Germinal center (tissue), 1 donor: Measurements from ENCODE around the gene PGK1.
"Not testable (repeated sequence)": the region's sequence is repeated elsewhere in the genome, so short reads cannot be mapped to it uniquely, and the experiment has no call there.

Experiments used
- DNase-seq: peaks from one replicate; pipeline ENCODE4 v3.0.0; 2012; ENCODE audit warnings: mixed read lengths, low spot score

PGK1 gene

DNA sequence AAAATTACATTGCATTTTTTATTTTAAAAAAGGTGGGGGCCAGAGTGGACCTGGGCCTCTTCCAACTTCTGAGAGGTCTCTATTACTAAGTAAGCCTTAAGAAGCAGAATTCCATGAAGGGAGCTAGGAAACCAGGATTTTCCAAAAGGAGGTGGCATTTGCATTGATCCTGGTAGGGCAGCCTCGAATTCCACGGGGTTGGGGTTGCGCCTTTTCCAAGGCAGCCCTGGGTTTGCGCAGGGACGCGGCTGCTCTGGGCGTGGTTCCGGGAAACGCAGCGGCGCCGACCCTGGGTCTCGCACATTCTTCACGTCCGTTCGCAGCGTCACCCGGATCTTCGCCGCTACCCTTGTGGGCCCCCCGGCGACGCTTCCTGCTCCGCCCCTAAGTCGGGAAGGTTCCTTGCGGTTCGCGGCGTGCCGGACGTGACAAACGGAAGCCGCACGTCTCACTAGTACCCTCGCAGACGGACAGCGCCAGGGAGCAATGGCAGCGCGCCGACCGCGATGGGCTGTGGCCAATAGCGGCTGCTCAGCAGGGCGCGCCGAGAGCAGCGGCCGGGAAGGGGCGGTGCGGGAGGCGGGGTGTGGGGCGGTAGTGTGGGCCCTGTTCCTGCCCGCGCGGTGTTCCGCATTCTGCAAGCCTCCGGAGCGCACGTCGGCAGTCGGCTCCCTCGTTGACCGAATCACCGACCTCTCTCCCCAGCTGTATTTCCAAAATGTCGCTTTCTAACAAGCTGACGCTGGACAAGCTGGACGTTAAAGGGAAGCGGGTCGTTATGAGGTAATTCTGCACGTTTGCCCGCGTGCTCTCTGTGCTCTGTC, at the start of gene PGK1:
Gene PGK1, plus strand, starts transcription at position 626 of the 824 bp plus-strand sequence. Its CDS starts 93 bp downstream, at position 719.
- DNase-seq: peak; percentile 94

DNA sequence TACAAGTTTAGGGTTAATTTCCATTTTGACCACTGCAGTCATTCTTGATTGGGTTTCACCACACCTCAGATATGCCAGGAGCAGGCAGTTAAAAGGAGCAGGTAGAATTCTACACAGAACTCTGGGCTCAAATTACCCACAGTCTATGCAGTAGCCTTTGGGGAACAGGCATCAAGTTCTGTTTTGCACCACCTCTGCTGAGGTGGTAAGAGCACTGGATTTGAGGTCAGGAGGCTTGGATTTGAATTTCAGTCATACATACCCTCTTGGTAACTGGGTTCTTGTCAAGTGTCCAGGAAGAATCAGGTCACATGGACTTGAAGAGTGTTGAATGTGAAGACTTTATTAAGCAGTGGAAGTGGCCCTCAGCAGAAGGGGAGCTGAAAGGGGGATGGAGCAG, 40.4 kb upstream of the PGK1 start:
- no peak for DNase-seq

DNA sequence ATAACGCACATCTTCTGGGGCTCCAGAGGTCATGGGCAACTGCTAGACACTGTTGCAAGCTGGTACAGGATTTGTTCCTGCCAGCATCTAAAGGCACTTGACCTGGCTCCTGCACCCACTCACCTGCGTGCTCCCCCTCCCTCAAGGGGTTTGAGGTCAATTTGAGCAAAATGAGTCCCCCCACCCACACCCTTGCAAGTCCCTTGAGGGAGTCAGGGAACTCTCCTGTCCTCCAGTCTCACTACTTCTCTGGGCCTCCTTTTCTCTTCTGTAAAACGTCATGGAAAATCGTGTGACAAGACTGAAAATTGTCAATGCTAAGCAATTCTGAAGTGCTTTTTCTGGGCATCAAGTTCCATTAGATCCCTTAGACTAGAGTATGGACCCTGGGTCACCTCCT, 39.9 kb upstream of the PGK1 start:
- no peak for DNase-seq

DNA sequence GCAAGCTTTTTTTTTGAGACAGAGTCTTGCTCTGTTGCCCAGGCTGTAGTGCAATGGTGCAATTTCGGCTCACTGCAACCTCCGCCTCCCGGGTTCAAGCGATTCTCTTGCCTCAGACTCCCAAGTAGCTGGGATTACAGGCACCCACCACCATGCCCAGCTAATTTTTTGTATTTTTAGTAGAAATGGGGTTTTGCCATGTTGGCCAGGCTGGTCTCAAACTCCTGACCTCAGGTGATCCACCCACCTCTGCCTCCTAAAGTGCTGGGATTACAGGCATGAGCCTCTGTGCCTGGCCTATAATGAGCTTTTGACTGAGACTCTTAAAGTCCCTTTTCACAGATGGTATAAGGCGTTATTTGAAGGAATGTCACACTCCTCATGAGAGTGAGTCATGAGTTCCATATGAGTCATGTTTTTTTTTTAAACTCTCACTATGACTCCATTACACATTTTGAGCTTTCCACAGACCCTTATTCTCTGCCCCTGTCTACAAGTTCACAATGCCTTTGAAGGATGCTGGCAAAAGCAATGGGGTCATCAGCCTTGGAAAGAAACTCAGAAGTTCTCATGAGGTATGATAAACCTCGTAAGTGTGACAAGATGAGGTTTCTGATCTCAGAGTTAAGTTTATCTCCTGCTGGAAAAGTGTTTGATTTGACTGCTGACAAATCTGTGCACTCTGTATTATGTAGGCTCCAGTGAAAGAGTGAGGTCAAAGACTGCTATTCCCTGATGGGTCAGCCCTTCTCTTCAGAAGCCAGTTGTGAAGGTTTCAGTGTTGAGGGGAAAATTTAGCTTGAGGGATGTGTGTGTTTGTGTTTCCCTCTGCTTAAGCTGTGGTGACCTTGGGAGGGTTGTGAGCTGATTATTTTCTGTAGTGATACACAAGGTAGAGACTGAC, 39.1 kb upstream of the PGK1 start:
- not testable (repeated sequence) for DNase-seq

DNA sequence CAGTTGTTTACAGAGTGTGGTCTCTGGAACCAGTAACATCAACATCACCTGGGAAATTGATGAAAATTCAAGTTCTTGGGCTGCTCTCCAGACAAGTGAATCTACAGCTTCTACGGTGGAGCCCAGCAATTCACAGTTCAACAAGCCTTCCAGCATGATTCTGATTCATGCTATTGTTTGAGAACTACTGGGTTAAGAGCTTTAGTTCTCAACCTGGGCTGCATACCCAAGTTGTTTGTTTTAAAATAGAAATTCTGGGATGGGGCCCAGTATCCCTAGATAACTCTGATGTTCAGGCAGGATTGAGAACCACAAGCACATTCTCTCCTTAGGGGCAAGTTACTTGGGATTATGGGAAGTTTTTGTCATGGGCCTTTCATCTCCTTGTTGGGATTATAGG, 37.9 kb upstream of the PGK1 start:
- DNase-seq: no peak

DNA sequence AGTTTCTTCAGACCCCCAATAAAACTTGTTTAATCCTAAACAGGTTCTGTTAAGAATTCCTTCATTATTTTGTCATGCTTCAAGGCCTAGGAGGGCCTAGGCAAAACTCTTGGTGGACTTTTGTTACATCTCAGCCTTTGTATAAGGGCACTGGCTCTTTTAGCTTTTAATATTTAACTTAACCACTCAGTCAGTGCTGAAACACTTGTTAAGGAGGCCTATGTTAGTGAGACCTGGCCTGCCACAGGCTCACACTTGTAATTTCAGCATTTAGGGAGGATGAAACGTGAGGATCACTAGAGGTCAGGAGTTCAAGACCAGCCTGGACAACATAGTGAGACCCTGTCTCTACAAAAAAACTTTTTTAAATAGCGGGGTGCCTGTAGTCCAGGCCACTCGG, 32.7 kb upstream of the PGK1 start:
- DNase-seq: no peak

DNA sequence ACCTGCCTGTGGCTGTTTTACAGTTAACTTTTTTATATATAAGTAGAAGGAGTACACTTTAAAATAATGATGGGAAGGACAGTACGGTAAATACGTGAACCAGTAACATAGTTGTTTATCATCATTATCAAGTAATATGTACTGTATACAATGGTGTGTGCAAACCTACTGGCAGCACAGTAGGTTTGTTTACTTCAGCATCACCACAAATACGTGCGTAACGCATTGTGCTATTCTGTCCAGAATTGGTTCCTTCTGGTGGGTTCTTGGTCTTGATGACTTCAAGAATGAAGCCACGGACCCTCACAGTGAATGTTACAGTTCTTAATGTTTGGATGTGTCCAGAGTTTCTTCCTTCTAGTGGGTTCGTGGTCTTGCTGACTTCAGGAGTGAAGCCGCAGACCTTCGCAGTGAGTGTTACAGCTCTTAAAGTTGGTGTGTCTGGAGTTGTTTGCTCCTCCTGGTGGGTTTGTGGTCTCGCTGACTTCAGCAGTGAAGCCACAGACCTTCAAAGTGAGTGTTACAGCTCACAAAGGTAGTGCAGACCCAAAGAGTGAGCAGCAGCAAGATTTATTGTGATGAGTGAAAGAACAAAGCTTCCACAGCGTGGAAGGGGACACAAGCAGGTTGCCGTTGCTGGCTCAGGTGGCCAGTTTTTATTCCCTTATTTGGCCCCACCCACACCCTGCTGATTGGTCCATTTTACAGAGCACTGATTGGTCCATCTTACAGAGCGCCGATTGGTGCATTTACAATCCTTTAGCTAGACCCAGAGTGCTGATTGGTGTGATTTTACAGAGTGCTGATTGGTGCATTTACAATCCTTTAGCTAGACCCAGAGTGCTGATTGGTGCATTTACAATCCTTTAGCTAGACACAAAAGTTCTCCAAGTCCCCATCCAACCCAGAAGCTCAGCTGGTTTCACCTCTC, 30.6 kb upstream of the PGK1 start:
- DNase-seq: not testable (repeated sequence)

DNA sequence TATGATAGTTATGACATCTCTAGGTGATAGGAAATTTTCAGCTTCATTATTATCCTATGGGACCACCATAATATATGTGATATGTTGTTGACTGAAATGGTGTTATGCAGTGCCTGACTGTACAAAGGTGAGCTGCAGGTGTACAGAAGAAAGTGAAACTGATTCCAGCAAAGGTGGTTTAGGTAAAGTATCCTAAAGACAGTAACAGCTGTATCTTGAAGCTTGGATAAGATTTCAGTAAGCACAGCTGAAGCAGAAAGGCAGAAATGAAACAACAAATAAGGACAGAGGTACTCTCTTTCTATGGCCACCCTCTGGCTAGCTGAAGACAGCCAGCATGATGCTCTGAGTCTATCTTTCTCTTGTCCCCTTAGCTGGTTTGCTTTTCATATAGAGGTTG, 30.0 kb upstream of the PGK1 start:
- DNase-seq: no peak

DNA sequence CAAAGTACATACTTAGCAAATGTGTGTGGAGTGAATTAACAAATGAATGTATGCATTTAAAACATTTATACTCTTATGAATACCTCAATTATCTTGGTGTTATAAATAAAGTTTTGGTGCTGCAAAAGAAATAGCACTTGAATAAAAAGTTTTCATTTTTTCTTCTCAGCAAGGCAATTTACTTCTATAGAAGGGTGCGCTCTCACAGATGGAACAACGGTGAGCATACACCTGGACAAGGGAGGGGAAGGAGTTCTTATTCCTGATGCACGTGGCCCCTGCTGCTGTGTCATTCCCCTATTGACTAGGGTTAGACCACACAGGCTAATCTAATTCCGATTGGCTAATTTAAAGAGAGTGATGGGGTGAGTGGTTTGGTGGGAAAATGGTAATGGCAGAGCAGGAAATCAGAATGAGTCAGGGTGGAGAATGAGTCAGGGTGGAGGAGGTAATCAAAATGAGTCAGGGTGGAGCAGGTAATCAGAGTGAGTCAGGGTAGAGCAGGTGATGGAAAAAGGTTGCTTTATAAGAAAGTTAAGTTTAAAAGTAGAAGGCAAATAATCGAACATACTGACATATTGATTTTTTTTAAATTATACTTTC, 28.2 kb upstream of the PGK1 start:
- DNase-seq: no peak

DNA sequence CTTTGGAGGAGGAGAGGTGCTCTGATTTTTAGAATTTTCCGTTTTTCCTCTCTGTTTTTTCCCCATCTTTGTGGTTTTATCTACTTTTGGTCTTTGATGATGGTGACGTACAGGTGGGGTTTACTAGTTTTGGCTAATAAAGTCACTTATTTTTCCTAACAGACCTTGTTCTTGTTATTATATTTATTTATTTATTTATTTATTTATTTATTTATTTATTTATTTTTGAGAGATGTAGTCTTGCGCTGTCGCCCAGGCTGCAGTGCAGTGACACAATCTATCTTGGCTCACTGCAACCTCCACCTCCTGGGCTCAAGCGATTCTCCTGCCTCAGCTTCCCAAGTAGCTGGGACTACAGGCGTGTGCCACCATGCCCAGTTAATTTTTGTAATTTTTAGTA, 22.6 kb upstream of the PGK1 start:
- DNase-seq: not testable (repeated sequence)

DNA sequence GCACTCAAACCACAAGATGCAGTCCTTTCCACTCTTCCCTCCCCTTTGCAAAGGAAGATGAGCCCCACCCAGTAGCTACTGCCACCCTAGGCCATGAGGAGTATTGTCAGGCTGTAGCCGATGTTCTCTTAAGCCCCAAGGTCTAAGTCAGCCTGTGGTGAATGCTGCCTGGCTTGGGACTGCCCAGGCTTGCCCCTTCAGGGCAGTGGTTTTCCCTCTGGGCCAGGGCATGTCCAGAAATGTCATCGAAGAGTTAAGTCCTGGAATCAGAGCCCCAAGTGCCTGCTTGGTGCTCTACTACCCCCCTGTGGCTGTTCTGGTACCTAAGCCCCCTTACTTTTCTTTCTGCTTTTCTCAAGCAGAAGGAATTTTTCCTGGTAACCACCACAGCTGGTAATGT, 11.8 kb upstream of the PGK1 start:
- DNase-seq: no peak

DNA sequence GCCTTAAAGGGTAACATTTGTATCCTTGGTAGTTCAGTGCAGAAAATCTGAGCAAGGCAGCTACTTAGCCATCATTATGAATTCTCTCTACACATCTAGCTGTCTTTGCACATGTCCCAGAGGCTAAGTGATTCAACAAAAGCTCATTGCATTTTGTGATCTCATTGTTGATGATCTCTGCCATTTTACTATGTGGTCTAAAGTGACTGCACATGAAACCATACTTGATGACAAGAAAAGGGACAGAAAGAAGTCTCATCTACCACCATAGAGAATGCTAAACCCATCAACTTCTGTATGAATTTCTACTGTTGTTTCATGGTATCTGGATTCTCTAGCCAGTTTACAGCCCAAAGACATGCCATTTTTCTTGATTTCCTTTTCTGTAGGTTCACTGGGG, 5.9 kb upstream of the PGK1 start:
- DNase-seq: no peak

DNA sequence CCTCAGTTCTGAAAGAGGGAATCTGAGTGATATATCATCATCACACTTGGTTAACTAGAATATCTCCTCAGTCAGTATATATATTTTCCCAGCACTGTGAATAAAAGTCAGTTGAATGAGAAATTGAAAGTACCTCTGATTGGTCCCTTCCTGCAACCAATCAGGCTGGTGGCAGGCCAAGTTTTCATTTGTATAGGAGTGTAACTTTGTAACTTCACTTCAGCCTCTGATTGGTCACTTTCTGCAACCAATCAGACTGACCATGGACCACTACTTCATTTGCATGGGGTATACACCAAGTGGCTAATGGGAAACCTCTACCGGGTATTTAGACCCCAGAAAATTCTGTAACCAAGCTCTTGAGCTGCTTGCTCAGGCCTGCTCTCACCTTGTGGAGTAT, 2.0 kb upstream of the PGK1 start:
- no peak for DNase-seq

DNA sequence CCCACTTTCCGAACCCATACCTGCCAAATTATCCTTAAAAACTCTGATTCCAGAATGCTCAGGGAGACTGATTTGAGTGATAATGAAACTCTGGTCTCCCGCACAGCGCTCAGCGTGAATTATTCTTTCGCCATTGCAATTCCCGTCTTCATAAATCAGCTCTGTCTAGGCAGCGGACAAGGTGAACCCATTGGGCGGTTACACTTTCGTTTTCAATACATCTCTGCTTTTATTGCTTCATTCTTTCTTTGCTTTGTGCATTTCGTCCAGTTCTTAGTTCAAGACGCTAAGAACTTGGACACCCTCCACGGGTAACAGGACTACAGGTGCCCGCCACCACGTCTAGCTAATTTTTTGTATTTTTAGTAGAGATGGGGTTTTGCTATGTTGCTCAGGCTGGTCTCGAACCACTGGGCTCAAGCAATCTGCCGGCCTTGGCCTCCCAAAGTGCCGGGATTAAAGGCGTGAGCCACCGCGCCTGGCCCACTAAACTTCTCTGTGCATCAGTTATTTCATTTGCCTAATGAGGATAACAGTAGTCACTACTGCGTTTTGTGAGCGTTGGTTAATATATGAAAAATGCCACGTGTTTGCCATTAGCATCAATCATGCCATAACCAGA, 936 bp upstream of the PGK1 start:
- DNase-seq: no peak

DNA sequence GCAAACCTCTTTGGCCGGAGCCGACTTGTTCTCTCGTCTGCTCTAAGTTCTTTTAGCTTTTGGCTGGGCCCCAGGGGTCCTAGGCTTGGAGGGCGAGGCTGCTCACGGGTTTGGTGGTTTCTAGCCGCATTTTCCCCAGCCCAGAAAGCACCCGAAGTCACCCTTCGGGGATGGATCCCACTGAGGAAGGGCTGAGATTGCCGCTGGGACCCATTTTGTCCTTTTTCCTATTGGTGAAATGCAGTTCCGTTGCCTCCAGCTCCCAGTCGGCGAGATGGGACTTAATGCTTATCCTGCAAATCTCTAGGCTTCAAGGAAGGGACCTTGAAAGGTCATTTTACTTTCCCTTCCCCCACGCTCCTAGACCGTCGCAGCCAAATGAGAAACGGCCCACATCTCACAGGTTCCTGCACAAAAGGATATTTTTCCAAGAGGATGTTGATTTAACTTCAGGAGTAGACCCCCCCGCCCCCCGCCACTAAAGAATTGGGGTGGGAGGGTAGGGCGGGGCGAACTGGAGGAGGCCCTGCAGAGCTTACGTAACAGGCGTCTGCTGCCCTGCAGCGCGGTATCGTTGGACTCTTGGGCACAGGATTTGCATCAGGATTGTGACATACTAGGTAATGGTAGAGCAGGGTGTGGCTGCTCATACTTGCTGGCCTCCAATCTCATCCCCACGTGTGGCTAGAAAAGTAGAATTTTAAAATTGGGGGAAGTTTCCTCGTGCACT, 564 bp downstream of the PGK1 start:
- peak; percentile 30 for DNase-seq

DNA sequence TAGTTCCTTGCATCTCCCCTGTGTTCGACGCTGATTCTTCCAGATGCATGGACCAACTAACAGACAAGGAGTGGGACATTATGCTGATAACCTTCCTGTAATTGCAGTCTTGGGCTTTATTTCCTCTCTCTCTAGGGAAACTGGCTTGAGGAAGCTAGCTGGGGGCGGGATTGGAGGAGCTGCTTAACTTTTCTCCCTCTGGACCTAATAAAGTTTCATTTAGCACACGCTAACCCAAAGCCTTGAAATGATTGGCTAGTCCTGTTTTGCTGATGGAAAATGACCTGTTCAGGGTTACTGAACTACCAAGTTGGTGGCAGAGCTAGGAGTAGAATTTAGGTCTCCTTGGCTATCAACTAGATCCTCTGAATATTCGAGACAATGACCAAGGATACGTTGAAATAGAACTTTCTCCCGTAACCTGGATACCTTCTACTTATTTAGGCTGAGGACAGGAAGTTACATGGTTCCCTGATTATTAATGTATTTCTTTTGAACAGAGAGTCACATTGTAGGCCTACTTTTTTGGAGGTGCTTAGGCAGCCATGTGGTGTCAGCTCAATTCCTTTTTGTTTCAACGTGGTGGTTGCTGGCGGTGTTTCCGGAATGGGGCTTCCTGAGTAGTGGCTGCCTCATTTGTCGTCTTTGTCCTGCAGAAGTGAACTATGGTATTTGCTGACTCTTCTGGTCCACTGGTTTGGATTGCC, 2.0 kb downstream of the PGK1 start:
- no peak for DNase-seq

DNA sequence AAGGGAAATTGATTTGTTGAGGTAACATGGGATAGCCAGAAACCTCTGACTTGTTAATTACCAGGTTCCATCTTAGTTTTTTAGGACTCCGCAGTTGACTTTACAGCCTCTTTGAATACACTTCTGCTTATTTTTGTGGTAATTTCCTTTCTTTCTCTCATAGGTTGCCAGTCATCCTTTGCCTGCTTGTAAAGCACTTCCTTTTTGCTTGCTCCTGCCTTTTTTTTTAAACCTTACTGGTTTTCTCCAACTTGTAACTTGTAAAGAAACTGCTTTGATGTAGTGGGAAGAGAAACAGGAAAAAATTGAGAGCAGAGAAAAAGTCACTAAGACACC, 2.6 kb downstream of the PGK1 start:
- DNase-seq: no peak

DNA sequence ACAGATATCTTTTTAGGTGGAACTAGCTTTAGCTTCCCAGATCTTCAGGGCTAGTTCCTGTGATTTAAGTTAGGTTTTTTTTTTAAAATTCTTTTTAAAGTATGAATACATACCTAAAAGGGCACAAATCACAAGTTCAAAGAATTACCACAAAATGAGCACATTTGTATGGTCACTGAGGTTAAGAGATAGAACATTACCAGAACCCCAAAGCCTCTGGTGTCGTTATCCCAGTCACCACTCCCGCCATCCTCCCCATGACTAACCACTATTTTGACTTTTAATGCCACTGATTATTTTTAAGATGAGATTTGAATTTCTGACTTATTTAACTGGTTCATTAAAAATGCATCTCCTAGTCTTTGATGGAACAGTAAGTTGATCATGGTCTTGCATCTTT, 5.4 kb downstream of the PGK1 start:
- DNase-seq: no peak

DNA sequence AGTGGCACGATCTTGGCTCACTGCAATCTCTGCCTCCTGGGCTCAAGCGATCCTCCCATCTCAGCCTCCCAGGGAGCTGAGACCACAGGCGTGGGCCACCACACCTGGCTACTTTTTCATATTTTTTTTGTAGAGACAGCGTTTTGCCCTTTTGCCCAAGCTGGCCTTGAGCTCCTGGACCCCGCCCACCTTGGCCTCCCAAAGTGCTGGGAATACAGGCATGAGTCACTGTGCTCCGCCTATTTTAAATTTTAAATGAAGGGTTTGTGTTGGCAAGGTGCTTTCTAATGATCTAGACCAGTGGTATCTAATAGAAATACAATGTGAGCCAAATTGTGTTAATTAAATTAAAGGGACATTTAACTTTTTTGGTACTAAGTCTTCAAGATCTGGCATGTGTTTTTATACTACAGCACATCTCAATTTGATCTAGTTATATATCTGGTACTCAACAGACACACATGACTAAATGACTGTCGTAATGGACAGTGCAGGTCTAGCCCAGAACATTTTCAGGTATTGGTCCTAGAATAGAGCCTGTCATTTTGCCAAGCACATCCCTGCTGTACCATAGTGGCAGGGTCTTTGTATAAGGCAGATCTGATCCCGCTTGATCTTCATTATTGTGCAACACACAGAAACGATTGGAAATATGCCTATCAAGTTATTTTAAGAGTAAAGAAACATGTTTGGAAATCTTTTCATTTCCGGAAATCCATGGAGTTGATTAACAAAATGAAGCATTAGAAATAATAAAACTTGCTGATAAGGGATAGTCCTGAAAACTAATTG, 7.3 kb downstream of the PGK1 start:
- DNase-seq: no peak
